Measurements from ENCODE around the gene KCTD1.

- TF ChIP-seq CTCF (IDR thresholded peaks at IDR 0.05 in 2 of 3, conservative IDR thresholded peaks at IDR 0.05 in 1 of 3; ENCODE audit: control insufficient read depth in 2 of 3, extremely low read depth in 1 of 3, insufficient read depth in 1 of 3, low read depth in 3 of 3, low read length in 3 of 3) (no peak), HDAC2 (IDR thresholded peaks at IDR 0.05) (no peak), MLLT1 (IDR thresholded peaks at IDR 0.05) (no peak), GABPA (IDR thresholded peaks at IDR 0.05; ENCODE audit: low read depth) (no peak)
Observed at GRCh38 chr18:26462355-26462754, 86.0 kb downstream of the KCTD1 start.
